Thyroid gland (tissue), 4 donors: ENCODE measurements around the gene UBL7. TPM values are rescaled to one million over a fixed set of nuclear protein-coding genes. Genes with fewer than 3 reads are reported as not detected.

Experiments used
- DNase-seq, 2 donors: peaks; one replicate each; pipeline ENCODE4 v3.0.0-alpha.2; 2019
- H3K27ac ChIP-seq, 3 donors: fragments of 200-600 bp; sonication (generic); 1 replicate in 2 of 3; 2 replicates in 1 of 3; pipeline ENCODE4 v1.5.1; 2016 to 2019; ENCODE audit warnings: mild to moderate bottlenecking in 1 of 3, moderate library complexity in 1 of 3
- H3K27me3 ChIP-seq: fragments of 200-600 bp; sonication (generic); one replicate; pipeline ENCODE4 v1.5.1; 2019
- H3K36me3 ChIP-seq, 2 donors: fragments of 200-600 bp; sonication (generic); one replicate each; pipeline ENCODE4 v1.5.1; 2016 to 2019
- H3K4me1 ChIP-seq, 2 donors: fragments of 200-600 bp; sonication (generic); one replicate each; pipeline ENCODE4 v1.5.1; 2017 to 2019
- H3K4me3 ChIP-seq, 3 donors: fragments of 200-600 bp; sonication (generic); replicated peaks in 1 of 3; 1 replicate in 2 of 3; 2 replicates in 1 of 3; pipeline ENCODE4 v1.5.1; 2016; ENCODE audit warnings: mild to moderate bottlenecking in 1 of 3
- H3K9me3 ChIP-seq: fragments of 200-600 bp; sonication (generic); one replicate; pipeline ENCODE4 v1.5.1; 2017
- POLR2A ChIP-seq, 2 donors: fragments of 450-650 bp; IDR thresholded peaks; one replicate each; pipeline ENCODE4 v1.6.1; 2017; ENCODE audit warnings: antibody characterized with exemption in 2 of 2, mild to moderate bottlenecking in 2 of 2, moderate library complexity in 1 of 2
- WGBS, 2 donors: methylation state at CpG; one replicate each; pipeline ENCODE4 v1.1.5; 2017; 5-methylcytosine and 5-hydroxymethylcytosine counted together
- intact Hi-C: fragments of 100-400 bp; cut with DNase I; formaldehyde crosslinking; loops from one replicate; pipeline ENCODE4 v1.15.1; 2023
- total RNA-seq, 4 donors: library from RNA; depleted of rRNA; stranded (reverse); fragments of >200 nt; gene quantifications; one replicate each; pipeline ENCODE4 v1.2.3, GENCODE V29; 2016
- TF ChIP-seq, protein P1 (sequence below), 6 experiments: fragments of 200-600 bp in 3 of 6; fragments of 450-650 bp in 3 of 6; sonication (generic) in 3 of 6; IDR thresholded peaks; one replicate each; pipeline ENCODE4 v1.5.1; 2016 to 2019; ENCODE audit warnings: antibody characterized with exemption in 6 of 6, mild to moderate bottlenecking in 2 of 6, inconsistent platforms in 1 of 6, moderate library complexity in 1 of 6

UBL7 gene
- total RNA-seq, 4 donors from 2014 or later, result 60.3 to 103 (median 69.6) TPM

DNA sequence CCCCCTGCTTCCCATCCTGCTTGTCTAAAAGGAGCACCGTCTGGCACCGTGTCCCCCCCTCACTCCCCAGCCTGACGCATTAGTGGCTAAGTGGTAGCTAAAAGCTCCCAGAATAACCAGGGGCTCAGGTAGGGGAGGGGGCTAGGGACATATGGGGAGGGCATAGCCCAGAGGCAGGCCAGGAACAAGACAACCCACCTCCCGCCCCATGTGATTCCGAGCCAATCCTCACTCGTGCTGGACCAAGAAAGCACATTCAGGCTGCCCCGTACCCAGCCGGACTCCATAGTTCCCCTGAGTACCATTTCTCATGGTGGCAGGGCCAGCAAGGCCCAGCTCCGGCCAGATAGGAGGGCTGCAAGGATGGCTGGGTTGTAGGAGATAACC is 38.7 kb downstream of the UBL7 start:
- intact Hi-C loops, result no loop called here
- Histone ChIP-seq H3K9me3 (no peaks in the 10 kb centered on the region), H3K4me1 (no peaks in the 10 kb centered on the region), H3K27ac (no peak overlapping the region), H3K4me3 (no peak overlapping the region), H3K36me3 (no peaks in the 10 kb centered on the region), H3K27me3 (no peaks in the 10 kb centered on the region)
- no peak for TF ChIP-seq POLR2A (IDR thresholded peaks at IDR 0.05)
- TF ChIP-seq, protein P1, sequence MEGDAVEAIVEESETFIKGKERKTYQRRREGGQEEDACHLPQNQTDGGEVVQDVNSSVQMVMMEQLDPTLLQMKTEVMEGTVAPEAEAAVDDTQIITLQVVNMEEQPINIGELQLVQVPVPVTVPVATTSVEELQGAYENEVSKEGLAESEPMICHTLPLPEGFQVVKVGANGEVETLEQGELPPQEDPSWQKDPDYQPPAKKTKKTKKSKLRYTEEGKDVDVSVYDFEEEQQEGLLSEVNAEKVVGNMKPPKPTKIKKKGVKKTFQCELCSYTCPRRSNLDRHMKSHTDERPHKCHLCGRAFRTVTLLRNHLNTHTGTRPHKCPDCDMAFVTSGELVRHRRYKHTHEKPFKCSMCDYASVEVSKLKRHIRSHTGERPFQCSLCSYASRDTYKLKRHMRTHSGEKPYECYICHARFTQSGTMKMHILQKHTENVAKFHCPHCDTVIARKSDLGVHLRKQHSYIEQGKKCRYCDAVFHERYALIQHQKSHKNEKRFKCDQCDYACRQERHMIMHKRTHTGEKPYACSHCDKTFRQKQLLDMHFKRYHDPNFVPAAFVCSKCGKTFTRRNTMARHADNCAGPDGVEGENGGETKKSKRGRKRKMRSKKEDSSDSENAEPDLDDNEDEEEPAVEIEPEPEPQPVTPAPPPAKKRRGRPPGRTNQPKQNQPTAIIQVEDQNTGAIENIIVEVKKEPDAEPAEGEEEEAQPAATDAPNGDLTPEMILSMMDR (IDR thresholded peaks at IDR 0.05), result no peak
- 86 to 89% methylated on average over 6 of the region's 9 CpGs for WGBS, 2 donors
- no peak for DNase-seq

DNA sequence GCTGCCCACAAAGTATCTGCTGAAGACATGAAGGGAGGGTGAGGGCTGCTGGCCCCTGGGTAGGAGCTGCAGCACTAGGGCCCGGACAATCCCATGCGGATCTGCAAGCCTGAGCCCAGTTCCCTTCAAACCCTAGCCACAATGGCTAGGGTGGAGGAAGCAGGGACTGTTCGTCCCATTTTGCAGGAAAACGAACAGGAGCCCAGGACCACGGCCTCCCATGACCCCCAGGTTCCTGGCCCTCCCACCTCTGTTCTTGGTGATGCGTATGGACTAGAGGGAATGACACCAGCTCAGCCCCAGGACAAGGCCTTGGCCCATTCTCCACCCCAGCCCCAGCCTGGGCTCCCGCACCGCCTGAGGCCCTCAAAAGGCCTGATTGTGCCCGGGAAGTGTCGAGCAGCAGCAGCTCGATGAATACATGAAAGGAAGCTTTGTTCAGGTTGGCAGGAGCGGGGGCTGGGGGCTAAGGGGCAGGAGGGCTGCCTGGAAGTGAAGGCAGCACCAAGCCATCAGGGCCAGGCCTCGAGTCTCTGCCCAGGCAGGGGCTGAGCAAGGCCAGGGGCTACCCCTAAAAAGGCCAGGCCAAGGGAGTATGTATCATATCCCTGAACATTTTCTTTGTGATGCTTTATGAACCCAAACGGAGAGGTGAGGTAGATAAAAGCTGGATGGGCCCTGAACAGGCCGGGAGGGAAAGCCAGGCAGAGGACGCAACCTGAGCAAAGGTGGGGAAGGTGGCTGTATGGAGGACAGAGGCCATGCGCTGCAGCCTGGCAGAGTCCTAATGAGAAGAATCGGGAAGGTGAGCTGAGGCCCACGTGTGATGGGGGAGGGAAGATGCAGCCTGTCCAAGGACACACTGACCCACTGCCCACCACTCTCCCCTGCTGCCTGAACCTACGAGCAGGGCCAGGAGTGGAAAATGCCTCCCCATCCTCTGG is 39.4 kb downstream of the UBL7 start:
- H3K27me3 ChIP-seq, result no peaks in the 10 kb centered on the region
- H3K4me3 ChIP-seq, result no peak overlapping the region
- no peaks in the 10 kb centered on the region for H3K9me3 ChIP-seq
- no peak for DNase-seq
- intact Hi-C loops, result no loop called here
- H3K36me3 ChIP-seq, result no peaks in the 10 kb centered on the region
- no peak overlapping the region for H3K27ac ChIP-seq
- 91 to 93% methylated on average over 16 to 19 of the region's 20 CpGs for WGBS, 2 donors
- H3K4me1 ChIP-seq, result no peaks in the 10 kb centered on the region
- no peak for TF ChIP-seq POLR2A (IDR thresholded peaks at IDR 0.05)
- TF ChIP-seq, protein P1 (IDR thresholded peaks at IDR 0.05), result no peak

DNA sequence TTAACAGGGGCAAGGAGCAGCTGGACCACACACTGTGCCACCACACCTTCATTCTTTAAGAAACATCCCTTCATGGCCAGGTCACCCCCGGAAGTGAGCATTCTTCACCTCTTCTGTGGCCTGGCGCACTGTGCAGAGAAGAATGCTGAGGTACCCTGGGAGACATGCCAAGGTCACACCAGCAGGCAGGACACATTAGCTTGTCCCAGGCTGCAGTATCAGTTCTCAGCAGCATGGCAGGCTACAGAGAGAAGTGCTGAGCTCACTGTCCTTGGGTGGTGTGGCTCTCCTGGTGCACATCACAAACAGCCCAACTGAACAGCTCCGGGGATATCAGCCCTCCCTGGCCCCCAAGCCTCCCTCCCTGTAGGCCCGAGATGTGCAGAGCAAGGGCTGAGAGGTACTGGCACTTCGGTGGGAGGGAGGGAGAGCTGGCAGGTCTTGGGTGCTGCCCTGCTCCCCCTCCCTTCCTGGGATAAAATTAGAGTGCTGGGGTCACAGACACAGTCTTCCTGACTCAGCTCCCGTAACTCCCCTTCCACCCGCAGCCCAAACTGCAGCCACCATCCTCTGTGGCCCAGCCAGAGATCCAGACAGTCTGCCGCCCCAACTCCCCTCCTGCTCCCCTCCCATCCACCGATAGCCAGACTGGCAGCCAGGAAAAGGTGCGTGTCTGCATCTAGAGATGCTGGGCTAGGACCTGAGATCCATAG is 40.6 kb downstream of the UBL7 start:
- Histone ChIP-seq H3K27me3 (no peaks in the 10 kb centered on the region), H3K4me1 (no peaks in the 10 kb centered on the region), H3K4me3 (no peak overlapping the region), H3K27ac (no peak overlapping the region), H3K36me3 (no peaks in the 10 kb centered on the region), H3K9me3 (no peaks in the 10 kb centered on the region)
- WGBS, 2 donors, result 84 to 89% methylated on average over 5 to 8 of the region's 10 CpGs
- TF ChIP-seq POLR2A (IDR thresholded peaks at IDR 0.05), result no peak
- DNase-seq, result no peak
- intact Hi-C loops, result no loop called here

DNA sequence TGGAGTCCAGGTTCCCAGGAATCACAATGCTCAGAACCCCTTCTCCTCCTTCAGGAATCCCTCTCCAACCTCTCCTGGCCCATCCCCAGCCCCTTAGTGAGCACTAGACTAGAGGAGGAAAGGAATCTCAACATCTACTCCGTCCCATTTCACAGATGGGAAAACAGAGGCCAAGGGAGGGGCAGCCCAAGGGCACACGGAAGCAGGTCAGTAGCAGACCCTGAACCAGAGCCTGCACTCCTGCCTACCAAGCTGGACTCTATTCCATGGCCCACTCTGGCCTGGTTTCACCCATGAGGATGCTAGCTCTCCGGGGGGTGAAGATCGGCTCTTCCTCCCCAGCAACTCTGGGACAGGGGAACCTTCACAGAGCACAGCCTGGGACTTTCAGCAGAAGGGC is 41.5 kb downstream of the UBL7 start:
- WGBS, 2 donors, result 78 to 100% methylated on average over 2 of the region's 4 CpGs
- Histone ChIP-seq H3K4me1 (no peaks in the 10 kb centered on the region), H3K27me3 (no peaks in the 10 kb centered on the region), H3K9me3 (no peaks in the 10 kb centered on the region), H3K36me3 (no peaks in the 10 kb centered on the region), H3K27ac (no peak overlapping the region), H3K4me3 (no peak overlapping the region)
- TF ChIP-seq POLR2A (IDR thresholded peaks at IDR 0.05), result no peak
- TF ChIP-seq, protein P1 (IDR thresholded peaks at IDR 0.05), result no peak
- DNase-seq, result no peak
- intact Hi-C loops, result no loop called here

DNA sequence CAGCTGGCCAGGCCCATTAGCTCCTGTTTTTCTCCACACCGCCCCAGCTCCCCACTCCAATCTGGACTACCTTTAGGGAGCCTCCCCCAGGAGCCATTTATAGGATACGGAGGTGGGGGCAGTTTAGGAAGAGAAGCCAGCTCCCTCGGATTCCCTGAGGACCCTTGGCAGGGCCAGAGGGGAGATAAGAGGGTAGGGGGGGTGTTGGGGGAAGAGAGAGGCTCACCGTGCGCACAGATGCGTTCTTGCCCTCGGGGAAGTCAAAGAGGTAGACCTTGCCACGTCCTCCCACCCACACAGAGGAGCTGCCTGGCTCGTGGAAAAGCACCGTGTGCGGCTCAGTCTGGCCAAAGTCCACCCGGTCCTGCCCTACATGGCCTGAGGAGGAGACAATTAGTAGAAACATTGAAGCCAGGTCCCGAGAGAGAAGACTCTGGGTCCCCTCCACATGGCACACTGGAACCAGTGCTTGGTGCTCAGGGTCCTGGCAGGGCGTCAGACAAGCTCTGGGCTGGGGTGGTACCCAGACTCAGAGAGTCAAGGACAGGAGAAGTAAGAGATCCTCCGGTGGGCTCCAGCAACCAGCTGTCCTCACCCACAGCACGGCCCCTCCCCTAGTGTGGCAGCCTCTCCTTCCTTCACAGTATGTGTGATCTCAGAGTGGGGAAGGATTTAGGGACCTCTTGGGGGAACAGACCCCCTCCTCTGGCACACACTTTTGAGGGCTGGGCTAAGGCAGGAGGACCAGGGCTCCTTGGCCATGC is 42.2 kb downstream of the UBL7 start:
- H3K4me3 ChIP-seq, result no peak overlapping the region
- intact Hi-C loops, result no loop called here
- H3K36me3 ChIP-seq, result no peaks in the 10 kb centered on the region
- H3K4me1 ChIP-seq, result no peaks in the 10 kb centered on the region
- no peak for DNase-seq
- H3K9me3 ChIP-seq, result no peaks in the 10 kb centered on the region
- H3K27ac ChIP-seq, result no peak overlapping the region
- no peaks in the 10 kb centered on the region for H3K27me3 ChIP-seq
- 82 to 86% methylated on average over 14 to 16 of the region's 16 CpGs for WGBS, 2 donors
- TF ChIP-seq POLR2A (IDR thresholded peaks at IDR 0.05), result no peak
- TF ChIP-seq, protein P1 (IDR thresholded peaks at IDR 0.05), result no peak
